Measurements from ENCODE around the gene PADI1.

Gene PADI1

GRCh38 chr1:17183388-17184160 lies 21.4 kb upstream of the PADI1 start:
- DNase-seq: no peak

GRCh38 chr1:17184161-17184665 lies 20.7 kb upstream of the PADI1 start:
- DNase-seq: no peak

DNA sequence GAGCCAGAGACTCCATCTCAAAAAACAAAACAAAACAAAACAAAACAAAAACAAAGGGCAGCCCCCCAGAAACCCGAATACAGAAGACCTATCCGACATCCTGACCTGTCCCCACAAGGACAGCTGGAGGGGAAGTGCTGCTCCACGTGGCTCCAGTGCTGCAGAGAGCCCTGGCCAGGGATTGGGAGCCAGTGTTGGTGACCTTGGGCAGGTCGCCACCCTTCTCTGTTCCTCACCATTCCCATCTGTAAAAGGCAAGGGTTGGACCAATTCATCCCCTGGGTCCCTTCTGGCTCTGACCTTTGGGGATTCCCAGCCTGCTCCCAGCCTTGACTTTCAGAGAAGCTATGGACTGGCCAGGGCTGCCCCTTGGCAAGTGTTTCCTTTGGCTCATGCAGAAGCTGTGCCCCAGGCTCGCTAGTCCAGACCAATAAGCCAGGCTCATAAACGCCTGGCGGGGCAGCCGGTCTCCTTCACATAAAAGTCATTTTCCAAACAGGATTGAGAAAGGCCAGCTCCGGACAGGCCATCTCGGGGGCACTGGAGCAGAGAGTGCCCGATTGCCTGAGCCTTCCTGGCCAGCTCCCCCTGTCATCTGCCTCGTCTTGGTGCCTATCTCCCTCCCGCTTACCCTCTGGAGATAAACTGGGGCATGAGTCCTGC lies 20.0 kb upstream of the PADI1 start:
- no peak for DNase-seq

DNA sequence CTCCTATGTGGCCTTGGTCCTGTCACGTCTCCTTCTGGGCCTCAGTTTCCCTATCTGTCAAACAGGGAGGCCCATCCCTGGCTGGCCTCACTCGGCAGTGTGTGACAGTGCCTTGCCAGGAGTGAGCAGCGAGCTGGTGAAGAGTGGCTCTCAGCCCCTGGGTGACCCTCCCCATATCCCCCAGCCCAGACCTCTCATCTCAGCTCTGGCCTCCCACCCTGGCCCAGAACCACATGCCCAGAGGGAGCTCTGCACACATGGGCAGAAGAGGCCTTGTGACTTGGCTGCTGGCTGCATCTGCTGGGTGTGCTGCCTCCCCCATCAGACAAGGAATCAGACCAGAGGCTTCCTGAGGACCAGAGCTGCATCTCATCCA lies 19.5 kb upstream of the PADI1 start:
- DNase-seq: no peak

- peak; percentile 13 for DNase-seq
These were observed 18.6 kb upstream of the PADI1 start for GRCh38 chr1:17186216-17186909.

- DNase-seq: no peak
These were observed 17.9 kb upstream of the PADI1 start for GRCh38 chr1:17187051-17187450.

GRCh38 chr1:17188217-17188616 lies 16.7 kb upstream of the PADI1 start:
- DNase-seq: no peak

- DNase-seq: no peak
These were observed 15.9 kb upstream of the PADI1 start for GRCh38 chr1:17188889-17189631.

DNA sequence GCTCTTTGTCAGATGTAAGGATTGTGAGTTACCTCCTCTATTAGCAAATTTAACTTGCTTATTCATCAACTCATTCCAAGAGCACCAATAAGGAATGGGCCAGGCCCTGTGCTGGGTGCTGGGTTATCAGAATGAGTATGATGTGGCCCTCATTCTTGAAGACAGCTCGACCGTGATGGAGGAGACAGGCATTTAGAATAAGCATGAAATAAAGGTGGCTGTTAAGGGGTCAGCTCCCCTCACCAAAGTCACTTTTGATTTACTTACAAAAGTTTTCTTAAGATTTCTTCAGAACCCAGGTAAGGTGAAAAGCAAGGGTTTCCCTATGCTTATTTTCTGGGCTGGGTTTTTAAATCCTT lies 15.3 kb upstream of the PADI1 start:
- DNase-seq: no peak

DNA sequence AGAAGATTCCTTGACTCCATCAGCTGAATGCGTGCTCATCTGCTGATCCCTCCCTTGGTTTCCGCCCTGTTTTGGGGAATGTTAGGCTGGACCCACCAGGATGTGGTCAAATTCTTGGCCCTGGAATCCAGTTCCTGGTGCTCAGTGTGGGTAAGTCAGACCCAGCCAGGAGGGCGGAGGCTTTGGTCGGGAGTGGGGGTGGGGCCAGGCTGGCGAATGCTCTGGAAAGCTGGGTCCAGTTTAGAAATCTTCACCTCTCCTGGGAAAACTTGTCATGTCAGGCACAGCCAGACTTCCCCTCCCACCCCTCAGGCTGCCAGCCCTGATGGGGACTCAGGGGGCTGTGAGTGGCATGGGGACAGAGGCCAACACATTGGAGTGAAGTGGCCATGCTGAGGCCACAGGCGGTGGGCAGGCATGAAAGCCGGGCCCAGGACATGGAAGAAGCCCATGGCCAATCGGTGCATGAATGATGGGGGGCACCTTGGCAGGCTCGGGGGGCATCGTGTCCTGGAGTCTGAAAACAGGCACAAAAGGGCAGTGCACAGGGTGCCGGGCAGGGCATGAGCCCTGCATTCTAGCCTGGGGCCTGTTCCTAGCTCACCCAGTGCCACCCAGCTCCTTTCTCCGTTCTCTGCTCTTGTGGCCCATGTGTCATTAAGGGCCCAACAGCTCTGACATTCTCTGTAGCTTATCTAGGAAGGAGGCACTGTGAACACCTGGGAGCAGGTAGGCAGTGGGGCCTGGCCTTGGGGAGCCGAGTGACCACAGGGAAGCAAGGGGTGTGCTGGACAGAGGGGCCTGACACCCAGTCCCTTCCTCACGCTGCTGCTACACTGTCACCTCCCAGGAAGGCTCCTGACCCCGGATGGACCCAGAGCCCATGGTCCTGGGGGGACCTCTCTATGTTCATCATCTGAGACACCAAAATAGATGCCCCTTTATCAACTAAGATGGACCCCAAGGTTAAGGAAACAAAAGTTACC lies 14.6 kb upstream of the PADI1 start:
- DNase-seq: no peak

- DNase-seq: no peak
These were observed 13.0 kb upstream of the PADI1 start for GRCh38 chr1:17191990-17192242.

GRCh38 chr1:17192394-17193221 lies 12.3 kb upstream of the PADI1 start:
- peak; percentile 65 for DNase-seq

DNA sequence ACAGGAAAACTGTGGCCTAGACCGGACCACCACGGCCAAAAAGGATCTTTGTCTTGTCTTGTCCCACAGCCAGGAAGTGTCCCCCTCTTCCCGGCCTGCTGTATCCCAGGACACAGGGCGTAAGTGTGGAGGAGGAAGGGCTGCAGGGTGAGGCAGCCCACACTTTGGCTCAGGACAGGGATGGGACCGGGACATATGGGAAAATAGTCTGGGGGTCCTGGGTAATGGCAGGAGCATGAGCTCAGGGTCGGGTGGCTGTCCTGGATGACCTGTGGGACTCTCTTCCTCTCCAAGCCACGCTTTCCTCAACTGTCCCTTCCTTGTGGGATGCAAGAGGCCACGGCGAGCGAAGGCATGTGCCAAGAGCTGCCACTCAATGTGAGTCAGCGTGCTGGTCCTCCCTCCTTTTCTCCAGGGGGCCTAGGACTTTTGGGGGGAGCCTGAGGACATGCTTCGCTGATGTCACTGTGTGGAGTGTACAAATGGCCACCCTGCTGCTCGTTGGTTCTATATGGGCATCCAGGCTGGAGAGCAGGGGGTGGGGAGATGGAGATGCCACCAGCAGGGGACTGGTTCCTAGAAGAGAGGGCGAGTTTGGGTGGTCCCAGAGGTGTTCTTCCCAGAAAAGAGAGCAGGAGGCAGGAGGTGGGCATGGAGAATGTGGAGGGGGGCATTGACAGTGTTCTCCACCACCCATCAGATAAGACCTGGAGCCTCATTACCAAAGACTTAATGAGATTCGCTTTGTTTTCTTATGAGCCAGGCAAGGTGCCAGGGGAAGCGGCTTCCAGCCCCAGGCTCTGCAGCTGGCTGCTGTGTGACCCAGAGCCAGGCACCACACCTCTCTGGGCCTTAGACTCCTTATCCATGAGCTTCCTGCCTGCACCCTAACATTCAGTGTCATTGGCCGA lies 11.5 kb upstream of the PADI1 start:
- no peak for DNase-seq

GRCh38 chr1:17194133-17194475 lies 10.8 kb upstream of the PADI1 start:
- no peak for DNase-seq

DNA sequence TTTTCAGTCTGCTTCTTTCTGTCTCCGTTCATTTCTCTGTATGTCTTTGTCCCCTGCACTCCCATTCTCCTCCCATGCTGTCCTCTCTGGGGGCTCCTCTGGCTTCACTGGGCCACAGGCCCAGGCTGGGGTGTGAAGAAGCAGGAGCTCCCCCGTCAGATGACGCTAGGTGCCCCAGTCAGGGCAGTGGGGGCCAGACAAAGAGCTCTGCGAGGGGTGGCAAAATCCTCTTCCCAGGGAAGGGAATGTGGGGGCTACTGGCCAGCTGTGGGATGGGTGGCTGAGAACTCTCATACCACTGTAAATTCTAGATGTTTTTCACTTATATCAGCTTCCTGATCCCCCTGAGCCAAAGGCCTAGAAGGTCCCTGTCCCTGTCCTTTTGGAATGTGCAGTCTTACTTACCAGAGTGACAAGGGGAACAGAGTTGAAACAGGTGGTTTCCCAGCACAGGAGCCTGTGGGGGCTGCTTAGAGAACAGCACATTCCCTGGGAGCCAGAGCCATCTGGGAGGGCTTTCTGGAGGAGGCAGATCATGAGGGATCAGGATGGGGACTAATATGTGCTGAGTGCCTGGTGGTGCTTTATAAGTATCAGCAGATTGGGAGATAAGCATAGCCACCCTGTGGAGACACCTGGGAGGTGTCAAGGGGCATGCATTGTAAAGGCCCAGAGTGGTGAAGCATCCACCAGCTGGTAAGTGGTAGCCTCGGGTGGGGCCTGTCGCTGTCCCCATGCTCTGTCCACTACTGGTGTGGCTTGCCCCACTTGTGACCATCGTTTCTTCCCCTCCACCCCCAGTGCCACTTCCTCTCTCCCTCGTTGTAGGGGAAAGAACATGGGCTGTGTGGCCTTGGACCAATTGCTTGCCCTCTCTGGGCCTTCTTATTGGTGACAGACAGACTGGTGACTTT lies 10.1 kb upstream of the PADI1 start:
- no peak for DNase-seq

GRCh38 chr1:17195731-17196130 lies 9.2 kb upstream of the PADI1 start:
- DNase-seq: no peak

- no peak for DNase-seq
These were observed 8.3 kb upstream of the PADI1 start for GRCh38 chr1:17196496-17197185.

DNA sequence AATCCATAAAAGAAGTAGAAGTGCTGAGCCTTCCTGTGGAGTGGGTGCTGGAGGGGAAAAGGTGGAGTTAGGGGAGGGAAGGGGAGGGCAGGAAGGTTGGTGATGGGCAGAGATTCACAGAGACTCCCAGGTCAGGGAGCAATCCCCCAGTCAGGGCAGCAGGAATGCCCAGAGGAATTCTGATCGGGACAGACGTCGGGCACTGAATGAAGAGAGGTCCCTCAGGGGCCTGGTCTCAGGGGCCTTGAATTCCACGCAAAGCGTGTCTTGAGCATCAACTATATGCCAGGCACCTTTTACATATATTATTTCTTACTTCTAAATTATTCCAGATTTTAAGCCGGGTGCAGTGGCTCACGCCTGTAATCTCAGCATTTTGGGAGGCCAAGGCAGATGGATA lies 7.2 kb upstream of the PADI1 start:
- no peak for DNase-seq
